Fibroblast of mammary gland (primary cell): ENCODE measurements around the gene ARHGAP6.

Experiments used
- DNase-seq: peaks from one replicate; pipeline ENCODE4 v3.0.0-alpha.2; 2010; ENCODE audit warnings: low read depth
- H3K4me3 ChIP-seq: 2 replicates; pipeline ENCODE4 v1.5.1; 2011; ENCODE audit warnings: low read depth, mild to moderate bottlenecking, low read length, moderate library complexity; ENCODE audit not compliant: control insufficient read depth
- TF ChIP-seq, protein P1 (sequence below): conservative IDR thresholded peaks from 2 replicates; pipeline ENCODE4 v1.5.1; 2011; ENCODE audit warnings: low read depth, low read length, inconsistent platforms; ENCODE audit not compliant: control insufficient read depth, insufficient read depth

Gene ARHGAP6

DNA sequence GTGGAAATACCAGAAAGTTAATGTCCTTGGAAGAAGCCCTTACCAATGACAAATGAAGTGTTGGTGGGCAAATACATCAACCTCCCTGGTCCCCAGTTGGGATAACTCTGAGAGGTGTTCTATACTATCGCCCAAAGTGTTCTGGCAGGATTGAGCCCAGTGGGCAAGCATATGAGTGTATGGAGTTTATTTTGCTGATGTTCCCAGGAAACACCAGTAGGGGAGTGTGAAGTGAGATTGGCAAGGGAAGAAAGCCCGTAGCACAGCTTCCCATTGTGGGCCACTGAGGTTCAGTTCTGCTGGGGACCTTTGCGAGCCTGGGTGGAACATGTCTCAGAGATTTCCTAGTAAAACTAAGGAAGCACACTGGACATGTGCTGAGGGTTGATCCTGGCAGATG lies 65.1 kb downstream of the ARHGAP6 start:
- TF ChIP-seq, protein P1, sequence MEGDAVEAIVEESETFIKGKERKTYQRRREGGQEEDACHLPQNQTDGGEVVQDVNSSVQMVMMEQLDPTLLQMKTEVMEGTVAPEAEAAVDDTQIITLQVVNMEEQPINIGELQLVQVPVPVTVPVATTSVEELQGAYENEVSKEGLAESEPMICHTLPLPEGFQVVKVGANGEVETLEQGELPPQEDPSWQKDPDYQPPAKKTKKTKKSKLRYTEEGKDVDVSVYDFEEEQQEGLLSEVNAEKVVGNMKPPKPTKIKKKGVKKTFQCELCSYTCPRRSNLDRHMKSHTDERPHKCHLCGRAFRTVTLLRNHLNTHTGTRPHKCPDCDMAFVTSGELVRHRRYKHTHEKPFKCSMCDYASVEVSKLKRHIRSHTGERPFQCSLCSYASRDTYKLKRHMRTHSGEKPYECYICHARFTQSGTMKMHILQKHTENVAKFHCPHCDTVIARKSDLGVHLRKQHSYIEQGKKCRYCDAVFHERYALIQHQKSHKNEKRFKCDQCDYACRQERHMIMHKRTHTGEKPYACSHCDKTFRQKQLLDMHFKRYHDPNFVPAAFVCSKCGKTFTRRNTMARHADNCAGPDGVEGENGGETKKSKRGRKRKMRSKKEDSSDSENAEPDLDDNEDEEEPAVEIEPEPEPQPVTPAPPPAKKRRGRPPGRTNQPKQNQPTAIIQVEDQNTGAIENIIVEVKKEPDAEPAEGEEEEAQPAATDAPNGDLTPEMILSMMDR = no peak
- no peak overlapping the region for H3K4me3 ChIP-seq
- no peak for DNase-seq

DNA sequence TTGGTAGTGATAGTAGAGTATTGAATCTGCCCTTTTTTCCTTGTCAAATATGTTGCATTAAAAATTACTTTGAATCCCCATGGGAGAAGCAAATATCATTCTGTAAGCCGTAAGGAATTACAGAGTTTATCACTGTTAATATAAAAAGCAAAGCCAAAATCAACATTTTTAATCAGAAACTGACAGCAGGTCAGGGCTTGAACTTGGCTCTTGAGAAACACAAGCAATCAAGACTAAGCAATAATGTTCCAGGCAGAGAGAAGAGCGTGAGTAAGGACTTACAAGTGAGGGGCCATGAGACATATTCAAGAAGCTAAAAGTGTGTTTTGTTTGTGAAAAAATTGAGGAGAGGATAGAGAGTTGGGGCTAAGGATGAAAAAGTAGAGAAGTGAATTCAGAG lies 68.2 kb downstream of the ARHGAP6 start:
- H3K4me3 ChIP-seq = no peak overlapping the region
- peak; percentile 56 for DNase-seq
- TF ChIP-seq, protein P1 = no peak

DNA sequence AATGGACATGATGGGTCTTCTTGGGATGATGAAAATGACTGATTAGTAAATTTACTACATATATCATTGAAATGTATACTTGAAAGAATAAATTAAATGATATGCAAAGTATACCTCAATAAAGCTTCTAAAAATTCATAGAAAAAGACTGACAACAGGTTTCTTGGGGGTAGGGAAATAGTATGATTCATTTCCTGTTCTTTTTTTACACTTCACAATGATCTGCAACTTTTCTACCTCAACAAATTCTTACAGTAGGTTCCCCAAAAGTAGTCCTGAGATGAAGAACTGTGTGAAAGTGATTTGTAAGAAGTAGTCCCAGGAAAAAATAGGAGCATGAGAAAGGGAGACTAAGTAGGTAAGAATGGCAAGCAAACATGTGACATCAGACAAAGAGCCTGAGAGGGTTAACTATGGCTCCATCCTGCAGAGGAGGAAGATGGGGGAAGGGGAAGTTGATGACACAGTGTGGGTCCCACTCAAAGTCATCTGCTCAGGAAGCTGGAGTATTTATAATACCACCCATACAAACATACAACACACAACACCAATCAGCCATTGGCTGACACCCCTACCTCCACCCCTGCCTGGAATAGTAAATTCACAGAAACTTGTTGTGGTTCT lies 73.9 kb downstream of the ARHGAP6 start:
- DNase-seq = no peak
- TF ChIP-seq, protein P1 = no peak
- no peak overlapping the region for H3K4me3 ChIP-seq

DNA sequence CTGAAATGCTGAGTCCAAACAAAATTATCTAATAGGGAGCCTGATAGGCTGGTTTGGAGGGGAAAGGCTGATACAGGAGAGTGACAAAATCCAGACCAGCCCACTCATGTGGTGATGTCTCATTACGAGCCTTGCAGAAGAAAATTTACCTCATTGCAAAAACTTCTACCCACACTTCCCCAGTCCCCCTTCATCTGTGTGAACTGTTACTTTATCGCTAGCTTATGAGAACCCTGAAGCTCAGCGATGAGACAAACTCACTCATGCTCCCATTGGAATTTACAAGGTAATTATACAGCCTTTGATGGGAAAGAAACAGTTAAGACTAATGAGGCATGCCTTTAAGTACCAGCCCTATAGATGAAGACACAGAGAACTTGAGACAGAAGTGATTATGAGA lies 76.1 kb downstream of the ARHGAP6 start:
- no peak overlapping the region for H3K4me3 ChIP-seq
- peak; percentile 42 for DNase-seq
- TF ChIP-seq, protein P1 = no peak

DNA sequence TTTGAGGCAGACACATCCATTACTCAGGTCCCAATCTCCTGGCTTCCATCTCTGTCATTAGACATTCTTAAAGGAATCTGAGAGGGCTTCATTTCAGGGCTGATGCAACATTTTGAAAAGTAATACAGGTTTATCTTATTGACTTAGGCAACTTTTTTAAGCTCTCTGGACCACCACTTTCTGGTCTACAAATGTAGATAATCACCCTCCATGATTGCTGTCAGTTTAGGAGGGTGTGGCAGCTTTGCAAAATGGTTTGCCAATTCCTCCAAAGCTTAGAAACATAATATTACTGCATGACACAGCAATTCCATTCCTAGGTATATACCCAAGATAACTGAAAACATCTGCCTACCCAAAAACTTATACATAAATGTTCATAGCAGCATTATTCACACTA lies 77.6 kb downstream of the ARHGAP6 start:
- TF ChIP-seq, protein P1 = no peak
- no peak overlapping the region for H3K4me3 ChIP-seq
- no peak for DNase-seq

DNA sequence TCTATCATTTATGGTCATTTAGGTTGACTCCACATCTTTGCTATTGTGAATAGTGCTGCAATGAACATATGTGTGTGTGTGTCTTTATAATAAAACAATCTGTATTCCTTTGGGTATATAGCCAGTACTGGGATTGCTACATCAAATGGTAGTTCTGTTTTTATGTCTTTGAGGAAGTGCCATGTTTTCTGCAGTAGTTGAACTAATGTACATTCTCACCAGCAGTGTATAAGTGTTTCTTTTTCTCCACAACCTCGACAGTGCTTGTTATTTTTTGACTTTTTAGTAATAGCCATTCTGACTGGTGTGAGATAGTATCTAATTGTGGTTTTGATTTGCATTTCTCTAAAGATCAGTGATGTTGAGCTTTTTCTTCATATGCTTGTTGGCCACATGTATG lies 80.5 kb downstream of the ARHGAP6 start:
- no peak overlapping the region for H3K4me3 ChIP-seq
- TF ChIP-seq, protein P1 = no peak
- DNase-seq = no peak

DNA sequence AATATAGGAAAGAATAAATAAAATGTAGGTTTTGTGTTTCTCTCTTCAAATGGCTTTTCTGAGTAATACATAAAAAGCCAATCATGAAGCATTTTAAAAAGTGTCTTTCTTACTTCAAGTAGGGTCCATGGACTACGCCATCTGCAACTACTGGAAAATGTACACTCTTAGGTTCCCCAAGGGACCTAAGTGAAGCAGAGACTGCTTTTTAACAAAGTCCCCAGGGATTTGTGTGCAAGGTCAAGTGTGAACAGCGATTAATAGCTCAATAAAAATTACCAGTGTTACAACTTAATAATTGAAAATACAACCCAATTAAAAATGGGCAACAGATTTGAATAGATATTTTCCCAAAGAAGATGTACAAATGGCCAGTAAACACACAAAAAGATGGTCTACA lies 84.9 kb downstream of the ARHGAP6 start:
- TF ChIP-seq, protein P1 = no peak
- H3K4me3 ChIP-seq = no peak overlapping the region
- DNase-seq = no peak
